Mesenchymal stem cell (in vitro differentiated cells and primary cell): ENCODE data around the gene KCTD18.

Experiments
- DNase-seq: peaks from one replicate; pipeline ENCODE4 v3.0.0-alpha.2; 2013
- H2AFZ ChIP-seq: one replicate; pipeline ENCODE4 v1.6.1; 2013; ENCODE audit warnings: low read depth, mild to moderate bottlenecking, control low read depth, inconsistent platforms, low read length, moderate library complexity
- H2AK5ac ChIP-seq: 2 replicates; pipeline ENCODE4 v1.6.1; 2013; ENCODE audit warnings: low read length, moderate library complexity, mild to moderate bottlenecking, inconsistent platforms; ENCODE audit not compliant: severe bottlenecking
- H2BK120ac ChIP-seq: one replicate; pipeline ENCODE4 v1.6.1; 2013; ENCODE audit warnings: low read depth, mild to moderate bottlenecking, inconsistent platforms, low read length, moderate library complexity
- H2BK12ac ChIP-seq, 2 experiments: one replicate each; pipeline ENCODE4 v1.6.1; 2013; ENCODE audit warnings: inconsistent platforms in 2 of 2, low read length in 2 of 2, mild to moderate bottlenecking in 2 of 2, moderate library complexity in 2 of 2, control low read depth in 1 of 2
- H2BK15ac ChIP-seq: one replicate; pipeline ENCODE4 v1.6.1; 2013; ENCODE audit warnings: mild to moderate bottlenecking, low read depth, inconsistent platforms; ENCODE audit not compliant: poor library complexity, severe bottlenecking
- H2BK5ac ChIP-seq: 2 replicates; pipeline ENCODE4 v1.6.1; 2013; ENCODE audit warnings: low read depth, mild to moderate bottlenecking, low read length, control low read depth, inconsistent platforms; ENCODE audit not compliant: poor library complexity, severe bottlenecking
- H3K14ac ChIP-seq, 2 experiments: one replicate each; pipeline ENCODE4 v1.6.1; 2013; ENCODE audit warnings: inconsistent platforms in 2 of 2, low read length in 2 of 2, control low read depth in 1 of 2, mild to moderate bottlenecking in 1 of 2, moderate library complexity in 1 of 2
- H3K18ac ChIP-seq, 2 experiments: one replicate each; pipeline ENCODE4 v1.6.1; 2013; ENCODE audit warnings: inconsistent platforms in 2 of 2, low read length in 2 of 2, control low read depth in 1 of 2, low read depth in 1 of 2, mild to moderate bottlenecking in 1 of 2
- H3K23ac ChIP-seq, 2 experiments: one replicate each; pipeline ENCODE4 v1.6.1; 2013; ENCODE audit warnings: inconsistent platforms in 2 of 2, low read length in 2 of 2, mild to moderate bottlenecking in 2 of 2, moderate library complexity in 2 of 2, control low read depth in 1 of 2
- H3K27ac ChIP-seq: 2 replicates; pipeline ENCODE4 v1.5.1; 2013; ENCODE audit warnings: mild to moderate bottlenecking, moderate library complexity, low read length, control low read depth, inconsistent platforms; ENCODE audit not compliant: poor library complexity, severe bottlenecking
- H3K27me3 ChIP-seq, 2 experiments: 2 replicates each; pipeline versions ENCODE4 v1.6.1 to v1.7.0; 2013; ENCODE audit warnings: low read length in 2 of 2, mild to moderate bottlenecking in 2 of 2, moderate library complexity in 2 of 2, control low read depth in 1 of 2, inconsistent platforms in 1 of 2; ENCODE audit not compliant: control insufficient read depth in 1 of 2, insufficient read depth in 1 of 2
- H3K36me3 ChIP-seq, 2 experiments: 2 replicates each; pipeline versions ENCODE4 v1.6.1 to v1.7.0; 2013; ENCODE audit warnings: low read length in 2 of 2, control low read depth in 1 of 2, inconsistent platforms in 1 of 2, low read depth in 1 of 2, mild to moderate bottlenecking in 1 of 2; ENCODE audit not compliant: insufficient read depth in 2 of 2, control insufficient read depth in 1 of 2
- H3K4ac ChIP-seq, 2 experiments: one replicate each; pipeline ENCODE4 v1.6.1; 2013; ENCODE audit warnings: inconsistent platforms in 2 of 2, low read length in 2 of 2, mild to moderate bottlenecking in 2 of 2, moderate library complexity in 2 of 2, control low read depth in 1 of 2, low read depth in 1 of 2
- H3K4me1 ChIP-seq: 2 replicates; pipeline ENCODE4 v1.6.1; 2013; ENCODE audit warnings: low read depth, low read length, control low read depth; ENCODE audit not compliant: control insufficient read depth, insufficient read depth
- H3K4me2 ChIP-seq: 2 replicates; pipeline ENCODE4 v1.6.1; 2013; ENCODE audit warnings: low read length, mild to moderate bottlenecking, inconsistent platforms; ENCODE audit not compliant: poor library complexity, severe bottlenecking
- H3K4me3 ChIP-seq, 2 experiments: 2 replicates each; pipeline versions ENCODE4 v1.5.1 to v1.7.0; 2013; ENCODE audit warnings: low read length in 2 of 2, mild to moderate bottlenecking in 2 of 2, control low read depth in 1 of 2, low read depth in 1 of 2; ENCODE audit not compliant: insufficient read depth in 1 of 2
- H3K79me1 ChIP-seq: replicated peaks from 2 replicates; pipeline ENCODE4 v1.6.1; 2013; ENCODE audit warnings: mild to moderate bottlenecking, control low read depth, low read length, inconsistent platforms; ENCODE audit not compliant: poor library complexity, severe bottlenecking
- H3K9ac ChIP-seq: 2 replicates; pipeline ENCODE4 v1.7.0; 2013; ENCODE audit warnings: mild to moderate bottlenecking, low read length, moderate library complexity
- H3K9me3 ChIP-seq: 2 replicates; pipeline ENCODE4 v1.7.0; 2013; ENCODE audit warnings: mild to moderate bottlenecking, low read length; ENCODE audit not compliant: control insufficient read depth
- H4K8ac ChIP-seq: one replicate; pipeline ENCODE4 v1.6.1; 2013; ENCODE audit warnings: inconsistent platforms, mild to moderate bottlenecking, low read length, moderate library complexity
- H4K91ac ChIP-seq: one replicate; pipeline ENCODE4 v1.6.1; 2013; ENCODE audit warnings: mild to moderate bottlenecking, low read length, inconsistent platforms
- WGBS: methylation state at CpG from one replicate; pipeline ENCODE4 v1.1.7; 2013; ENCODE audit warnings: mixed read lengths; 5-methylcytosine and 5-hydroxymethylcytosine counted together

KCTD18 gene

GRCh38 chr2:200490001-200490400 is 19.9 kb downstream of the KCTD18 start:
- Histone ChIP-seq H2BK5ac (no peak overlapping the region), H3K14ac (no peak overlapping the region), H3K27ac (no peak overlapping the region), H2BK15ac (no peak overlapping the region), H3K36me3 (peaks cover 14 to 63% of the 10 kb centered on the region in 2 experiments), H3K27me3 (no peaks in the 10 kb centered on the region), H4K91ac (no peak overlapping the region), H3K4me2 (no peak overlapping the region), H3K4me1 (no peaks in the 10 kb centered on the region), H3K79me1 (no peaks in the 10 kb centered on the region), H3K4me3 (no peak overlapping the region), H3K9me3 (no peaks in the 10 kb centered on the region), H3K9ac (no peak overlapping the region), H2AK5ac (no peak overlapping the region), H2BK12ac (no peak overlapping the region), H3K23ac (no peak overlapping the region), H3K4ac (no peak overlapping the region), H3K18ac (no peak overlapping the region), H2BK120ac (no peak overlapping the region), H2AFZ (no peak overlapping the region), H4K8ac (no peak overlapping the region)
- 95% methylated on average over 22 of the region's 22 CpGs for WGBS
- no peak for DNase-seq

DNA sequence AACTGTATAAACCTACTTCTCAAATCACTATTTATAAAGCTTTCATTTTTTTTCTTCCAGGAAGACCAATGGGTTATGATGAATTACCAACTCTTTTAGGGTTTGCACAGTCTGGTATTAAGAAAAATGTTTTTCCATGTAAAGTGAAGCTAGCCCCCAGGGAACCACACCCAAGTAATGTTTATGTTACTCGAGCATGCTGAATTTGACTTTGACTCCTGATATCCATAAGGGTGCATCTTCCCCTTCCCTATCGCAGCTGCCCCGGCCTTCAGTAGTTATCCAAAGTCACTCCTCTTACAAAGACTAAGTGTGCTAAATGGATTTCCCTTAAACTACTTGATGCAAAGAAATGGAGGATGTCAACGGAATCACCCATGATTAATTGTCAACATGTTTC is 21.7 kb downstream of the KCTD18 start:
- Histone ChIP-seq H3K4me1 (no peaks in the 10 kb centered on the region), H2AK5ac (no peak overlapping the region), H2BK15ac (no peak overlapping the region), H3K9ac (no peak overlapping the region), H2BK120ac (no peak overlapping the region), H3K27me3 (no peaks in the 10 kb centered on the region), H2BK12ac (no peak overlapping the region), H3K36me3 (peaks cover 16 to 45% of the 10 kb centered on the region in 2 experiments), H3K4ac (no peak overlapping the region), H3K27ac (no peak overlapping the region), H3K14ac (no peak overlapping the region), H3K79me1 (no peaks in the 10 kb centered on the region), H4K8ac (no peak overlapping the region), H3K9me3 (no peaks in the 10 kb centered on the region), H3K23ac (no peak overlapping the region), H3K4me3 (no peak overlapping the region), H2BK5ac (no peak overlapping the region), H2AFZ (no peak overlapping the region), H4K91ac (no peak overlapping the region), H3K4me2 (no peak overlapping the region), H3K18ac (no peak overlapping the region)
- DNase-seq, result no peak
- WGBS, result 77% methylated on average over 4 of the region's 4 CpGs

GRCh38 chr2:200486529-200486928 is 23.3 kb downstream of the KCTD18 start:
- Histone ChIP-seq H3K4me3 (no peak overlapping the region), H2AFZ (no peak overlapping the region), H3K4ac (no peak overlapping the region), H2AK5ac (no peak overlapping the region), H3K27ac (no peak overlapping the region), H2BK120ac (no peak overlapping the region), H3K27me3 (no peaks in the 10 kb centered on the region), H4K91ac (no peak overlapping the region), H3K9me3 (no peaks in the 10 kb centered on the region), H3K4me2 (no peak overlapping the region), H2BK12ac (no peak overlapping the region), H3K9ac (no peak overlapping the region), H3K4me1 (no peaks in the 10 kb centered on the region), H3K36me3 (peaks cover 15 to 29% of the 10 kb centered on the region in 2 experiments), H2BK5ac (no peak overlapping the region), H3K14ac (no peak overlapping the region), H3K23ac (no peak overlapping the region), H4K8ac (no peak overlapping the region), H3K18ac (no peak overlapping the region), H2BK15ac (no peak overlapping the region), H3K79me1 (no peaks in the 10 kb centered on the region)
- DNase-seq, result no peak
- WGBS, result 93% methylated on average over 2 of the region's 2 CpGs

GRCh38 chr2:200484934-200485333 is 24.9 kb downstream of the KCTD18 start:
- Histone ChIP-seq H3K9me3 (no peaks in the 10 kb centered on the region), H3K14ac (no peak overlapping the region), H3K9ac (no peak overlapping the region), H2BK15ac (no peak overlapping the region), H2BK5ac (no peak overlapping the region), H3K27ac (no peak overlapping the region), H3K79me1 (no peaks in the 10 kb centered on the region), H3K4me1 (peaks cover 3% of the 10 kb centered on the region), H3K4me2 (no peak overlapping the region), H4K8ac (no peak overlapping the region), H3K36me3 (peaks cover 9 to 13% of the 10 kb centered on the region in 2 experiments), H2AK5ac (no peak overlapping the region), H2AFZ (no peak overlapping the region), H3K23ac (no peak overlapping the region), H3K4me3 (no peak overlapping the region), H3K18ac (no peak overlapping the region), H2BK120ac (no peak overlapping the region), H4K91ac (no peak overlapping the region), H3K4ac (no peak overlapping the region), H2BK12ac (no peak overlapping the region), H3K27me3 (no peaks in the 10 kb centered on the region)
- DNase-seq, result no peak
- WGBS, result 97% methylated on average over 2 of the region's 3 CpGs
